GM23248 (cell line): ENCODE measurements around the gene EXOG. TPM values are rescaled to one million over a fixed set of nuclear protein-coding genes. Genes with fewer than 3 reads are reported as not detected.

ENCODE experiments used
- DNase-seq: peaks from one replicate; pipeline ENCODE4 v3.0.0-alpha.2; 2015
- H2AFZ ChIP-seq: fragments of 200-600 bp; sonication (generic); 2 replicates; pipeline ENCODE4 v1.6.1; 2016; ENCODE audit warnings: antibody characterized with exemption
- H3F3A ChIP-seq: fragments of 200-600 bp; sonication (generic); 2 replicates; pipeline ENCODE4 v1.6.1; 2016; ENCODE audit warnings: mild to moderate bottlenecking, antibody characterized with exemption, mixed run types; ENCODE audit not compliant: insufficient read depth
- H3K27ac ChIP-seq: fragments of 200-600 bp; sonication (generic); 2 replicates; pipeline ENCODE4 v1.5.1; 2016; ENCODE audit warnings: mild to moderate bottlenecking
- H3K27me3 ChIP-seq: fragments of 200-600 bp; sonication (generic); replicated peaks from 2 replicates; pipeline ENCODE4 v1.6.1; 2016; ENCODE audit warnings: mild to moderate bottlenecking; ENCODE audit not compliant: insufficient read depth
- H3K36me3 ChIP-seq: fragments of 200-600 bp; sonication (generic); 2 replicates; pipeline ENCODE4 v1.6.1; 2016; ENCODE audit warnings: low read depth, mild to moderate bottlenecking
- H3K4me1 ChIP-seq: fragments of 200-600 bp; sonication (generic); 2 replicates; pipeline ENCODE4 v1.6.1; 2016; ENCODE audit warnings: mild to moderate bottlenecking; ENCODE audit not compliant: insufficient read depth
- H3K4me2 ChIP-seq: fragments of 200-600 bp; sonication (generic); one replicate; pipeline ENCODE4 v1.6.1; 2016; ENCODE audit warnings: mild to moderate bottlenecking; ENCODE audit not compliant: unreplicated experiment
- H3K4me3 ChIP-seq: fragments of 200-600 bp; sonication (generic); 2 replicates; pipeline ENCODE4 v1.5.1; 2016; ENCODE audit warnings: mild to moderate bottlenecking
- H3K79me2 ChIP-seq: fragments of 200-600 bp; sonication (generic); 2 replicates; pipeline ENCODE4 v1.6.1; 2016; ENCODE audit warnings: mild to moderate bottlenecking; ENCODE audit not compliant: insufficient read depth
- H3K9ac ChIP-seq: fragments of 200-600 bp; sonication (generic); 2 replicates; pipeline ENCODE4 v1.6.1; 2016; ENCODE audit warnings: mild to moderate bottlenecking
- H3K9me2 ChIP-seq: fragments of 200-600 bp; sonication (generic); 2 replicates; pipeline ENCODE4 v1.6.1; 2016; ENCODE audit warnings: mixed run types, mild to moderate bottlenecking, moderate library complexity; ENCODE audit not compliant: insufficient read depth
- H3K9me3 ChIP-seq: fragments of 200-600 bp; sonication (generic); one replicate; pipeline ENCODE4 v1.6.1; 2017; ENCODE audit warnings: low read depth
- H4K20me1 ChIP-seq: fragments of 200-600 bp; sonication (generic); 2 replicates; pipeline ENCODE4 v1.6.0; 2016; ENCODE audit not compliant: insufficient read depth
- EZH2 ChIP-seq: fragments of 200-600 bp; sonication (generic); IDR thresholded peaks from 2 replicates; pipeline ENCODE4 v1.6.1; 2018; ENCODE audit warnings: antibody characterized with exemption, mild to moderate bottlenecking; ENCODE audit not compliant: insufficient read depth, poor library complexity, severe bottlenecking
- EZH2phosphoT487 ChIP-seq: fragments of 200-600 bp; sonication (generic); IDR thresholded peaks from 2 replicates; pipeline ENCODE4 v1.6.1; 2018; ENCODE audit warnings: antibody characterized with exemption, moderate library complexity, mild to moderate bottlenecking, low read depth; ENCODE audit not compliant: insufficient read depth
- WGBS, 2 experiments: methylation state at CpG; one replicate each; pipeline ENCODE4 v1.1.6; 2015 to 2017; ENCODE audit warnings: low lambda C conversion rate in 2 of 2, low coverage in 1 of 2; ENCODE audit errors: missing lambda C conversion rate in 2 of 2; 5-methylcytosine and 5-hydroxymethylcytosine counted together
- in situ Hi-C: fragments of 300-500 bp; cut with MboI; formaldehyde crosslinking; loops from 2 replicates; pipeline ENCODE4 v1.15.0; 2020
- polyA plus RNA-seq: library from polyadenylated mRNA; unstranded; fragments of >200 nt; fragmentation: Nextera tagmentation; extraction: Ambion mirVana; gene quantifications from 2 replicates; pipeline ENCODE4 v1.2.1, GENCODE V29; 2016
- total RNA-seq: library from RNA; depleted of rRNA; stranded (reverse); fragments of >200 nt; shearing (Covaris generic); gene quantifications from 2 replicates; pipeline ENCODE4 v1.2.3, GENCODE V29; 2014; rRNA removed

Gene EXOG
- 6.4 and 8.6 TPM in 2 replicates for total RNA-seq
- polyA plus RNA-seq, result 8.2 and 9.0 TPM in 2 replicates

GRCh38 chr3:38496131-38496910 is at the start of gene EXOG:
EXOG (plus strand) TSS chr3:38496340; CDS start chr3:38496368, 28 bp downstream.
- Histone ChIP-seq H3K27ac (peak within 1 kb of the TSS; percentile 34), H4K20me1 (no peaks in the 10 kb centered on the region), H3K36me3 (peaks cover 10% of the 10 kb centered on the region), H3K4me2 (peak within 1 kb of the TSS; percentile 76), H3K79me2 (peaks cover 23% of the 10 kb centered on the region; the same call in 1 of the 2 replicates), H3F3A (peaks cover 17% of the 10 kb centered on the region; the same call in 1 of the 2 replicates), H2AFZ (peak within 1 kb of the TSS; percentile 94), H3K4me3 (peak within 1 kb of the TSS; percentile 82), H3K4me1 (peaks cover 8% of the 10 kb centered on the region; the same call in 1 of the 2 replicates), H3K27me3 (no peaks in the 10 kb centered on the region), H3K9ac (peak within 1 kb of the TSS; percentile 76), H3K9me3 (no peaks in the 10 kb centered on the region), H3K9me2 (no peaks in the 10 kb centered on the region)
- WGBS, 2 experiments, result 1 to 2% methylated on average over 43 to 53 of the region's 53 CpGs
- in situ Hi-C loops, result loop anchor here (25.0 kb wide), 1 partner anchor 384 kb away; no protein-coding TSS in a partner anchor
- peak; percentile 95 for DNase-seq
- no peak for TF ChIP-seq EZH2phosphoT487
- no peak for TF ChIP-seq EZH2

GRCh38 chr3:38446812-38447211 is 49.3 kb upstream of the EXOG start:
- no peak for DNase-seq
- H2AFZ ChIP-seq, result no peak overlapping the region
- no peaks in the 10 kb centered on the region for H4K20me1 ChIP-seq
- no peaks in the 10 kb centered on the region for H3K79me2 ChIP-seq
- no peak overlapping the region for H3K4me3 ChIP-seq
- no peak overlapping the region for H3K9ac ChIP-seq
- H3K27me3 ChIP-seq, result no peaks in the 10 kb centered on the region
- H3K4me1 ChIP-seq, result no peaks in the 10 kb centered on the region
- no peak for TF ChIP-seq EZH2
- TF ChIP-seq EZH2phosphoT487, result no peak
- H3K27ac ChIP-seq, result no peak overlapping the region
- H3F3A ChIP-seq, result no peaks in the 10 kb centered on the region
- no peaks in the 10 kb centered on the region for H3K9me2 ChIP-seq
- no peaks in the 10 kb centered on the region for H3K36me3 ChIP-seq
- in situ Hi-C loops, result no loop called here
- no peak overlapping the region for H3K4me2 ChIP-seq
- H3K9me3 ChIP-seq, result no peaks in the 10 kb centered on the region

- 90 to 97% methylated on average over 3 of the region's 3 CpGs for WGBS, 2 experiments
- in situ Hi-C loops, result no loop called here
- no peaks in the 10 kb centered on the region for H3K9me2 ChIP-seq
- H3F3A ChIP-seq, result peaks cover 4% of the 10 kb centered on the region; the same call in 1 of the 2 replicates
- H4K20me1 ChIP-seq, result no peaks in the 10 kb centered on the region
- H3K4me1 ChIP-seq, result no peaks in the 10 kb centered on the region
- H3K4me2 ChIP-seq, result no peak overlapping the region
- no peaks in the 10 kb centered on the region for H3K79me2 ChIP-seq
- no peaks in the 10 kb centered on the region for H3K36me3 ChIP-seq
- no peak for DNase-seq
- no peak overlapping the region for H3K9ac ChIP-seq
- H3K27ac ChIP-seq, result no peak overlapping the region
- no peaks in the 10 kb centered on the region for H3K9me3 ChIP-seq
- no peaks in the 10 kb centered on the region for H3K27me3 ChIP-seq
- no peak overlapping the region for H2AFZ ChIP-seq
- H3K4me3 ChIP-seq, result no peak overlapping the region
- TF ChIP-seq EZH2, result no peak
- no peak for TF ChIP-seq EZH2phosphoT487
These were observed 45.3 kb upstream of the EXOG start for GRCh38 chr3:38450853-38451252.

GRCh38 chr3:38453075-38453912 is 42.8 kb upstream of the EXOG start, which contains the start of gene ACVR2B:
ACVR2B (plus strand) TSS chr3:38453890; CDS start chr3:38454323, 433 bp downstream.
- Histone ChIP-seq H4K20me1 (no peaks in the 10 kb centered on the region), H3K9ac (peak within 1 kb of the TSS; percentile 80), H3K9me2 (no peaks in the 10 kb centered on the region), H3K27ac (no peak within 1 kb of the TSS), H3K4me1 (no peaks in the 10 kb centered on the region), H3K4me3 (peak within 1 kb of the TSS; percentile 79), H3K4me2 (peak within 1 kb of the TSS; percentile 85), H2AFZ (peak within 1 kb of the TSS; percentile 88), H3K9me3 (no peaks in the 10 kb centered on the region), H3K36me3 (no peaks in the 10 kb centered on the region), H3F3A (peaks cover 4% of the 10 kb centered on the region; the same call in 1 of the 2 replicates), H3K79me2 (no peaks in the 10 kb centered on the region), H3K27me3 (no peaks in the 10 kb centered on the region)
- WGBS, 2 experiments, result 11 to 27% methylated on average over 10 to 33 of the region's 48 CpGs
- in situ Hi-C loops, result no loop called here
- TF ChIP-seq EZH2phosphoT487 (no peak), EZH2 (no peak)
- peak; percentile 84 for DNase-seq
